Fibroblast of skin of abdomen (primary cell): ENCODE data around the gene SLC12A4.
A peak's percentile ranks its signal among the peaks of the same experiment; 100 is the strongest.
"Not testable (repeated sequence)": the region's sequence is repeated elsewhere in the genome, so short reads cannot be mapped to it uniquely, and the experiment has no call there.

Source experiments
- DNase-seq: peaks from one replicate; pipeline ENCODE4 v3.0.0-alpha.2; 2013

SLC12A4 gene

DNA sequence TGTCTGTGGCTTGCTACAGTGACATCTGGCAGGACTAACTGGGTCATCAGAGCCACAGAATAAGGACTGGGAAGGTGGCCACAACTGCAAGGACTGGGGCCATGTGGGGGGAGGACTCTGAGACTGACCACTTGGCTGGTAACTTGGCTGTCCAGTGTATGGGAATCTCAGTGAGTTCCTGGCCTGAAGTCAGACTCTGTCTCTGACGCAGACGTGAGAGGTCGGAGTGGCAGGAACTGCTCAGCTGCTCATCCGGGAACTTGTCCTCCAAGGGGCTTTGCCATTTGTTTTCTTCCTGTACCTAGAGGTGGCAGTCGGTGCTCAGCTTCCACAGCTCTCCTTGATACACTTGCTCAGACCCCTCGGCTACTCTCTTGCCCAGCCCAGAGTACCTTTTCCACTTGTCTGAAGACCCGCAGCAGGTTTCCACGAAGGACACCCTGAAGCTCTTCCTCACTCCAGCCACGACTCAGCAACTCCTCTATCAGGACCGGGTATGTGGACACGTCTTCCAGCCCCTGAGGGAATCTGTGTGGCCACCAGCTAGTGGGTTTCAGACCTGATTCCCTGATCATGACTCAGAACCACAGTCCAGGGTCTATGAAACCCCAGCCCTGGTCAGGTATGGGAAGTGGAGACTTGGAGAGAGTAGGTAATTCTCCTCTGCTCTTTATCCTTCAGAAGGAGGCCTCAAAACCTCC lies 19.2 kb upstream of the SLC12A4 start:
- DNase-seq = no peak

DNA sequence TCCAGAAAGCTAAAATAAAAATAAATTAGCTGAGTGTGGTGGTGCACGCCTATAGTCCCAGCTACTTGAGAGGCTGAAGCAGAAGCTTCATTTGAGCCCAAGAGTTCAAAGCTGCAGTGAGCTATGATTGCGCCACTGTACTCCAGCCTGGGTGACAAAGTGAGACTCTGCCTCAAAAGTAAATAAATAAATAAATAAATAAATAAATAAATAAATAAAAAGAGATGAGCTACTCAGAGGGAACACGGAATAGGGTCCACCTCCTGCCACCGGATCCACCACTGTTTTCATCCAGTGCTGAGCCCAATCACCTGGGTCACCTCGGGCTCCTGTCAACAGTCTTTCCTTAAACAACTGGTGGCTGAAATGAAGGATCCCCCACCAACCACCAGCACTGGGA lies 18.5 kb upstream of the SLC12A4 start:
- DNase-seq = no peak

DNA sequence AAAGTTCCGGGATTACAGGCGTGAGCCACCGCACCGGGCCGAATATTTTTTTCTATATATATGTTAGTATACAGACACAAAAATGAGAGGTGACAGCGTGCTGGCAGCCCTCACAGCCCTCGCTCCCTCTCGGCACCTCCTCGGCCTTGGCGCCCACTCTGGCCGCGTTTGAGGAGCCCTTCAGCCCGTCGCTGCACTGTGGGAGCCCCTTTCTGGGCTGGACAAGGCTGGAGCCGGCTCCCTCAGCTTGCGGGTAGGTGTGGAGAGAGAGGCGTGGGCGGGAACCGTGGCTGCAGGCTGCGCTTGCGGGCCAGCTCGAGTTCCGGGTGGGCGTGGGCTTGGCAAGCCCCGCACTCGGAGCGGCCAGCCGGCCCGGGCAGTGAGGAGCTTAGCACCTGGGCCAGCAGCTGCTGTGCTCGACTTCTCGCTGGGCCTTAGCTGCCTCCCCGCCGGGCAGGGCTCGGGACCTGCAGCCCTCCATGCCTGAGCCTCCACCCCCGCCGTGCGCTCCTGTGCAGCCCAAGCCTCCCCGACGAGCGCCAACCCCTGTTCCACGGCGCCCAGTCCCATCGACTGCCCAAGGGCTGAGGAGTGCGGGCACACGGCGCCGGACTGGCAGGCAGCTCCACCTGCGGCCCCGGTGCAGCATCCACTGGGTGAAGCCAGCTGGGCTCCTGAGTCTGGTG lies 13.7 kb upstream of the SLC12A4 start:
- DNase-seq = no peak

DNA sequence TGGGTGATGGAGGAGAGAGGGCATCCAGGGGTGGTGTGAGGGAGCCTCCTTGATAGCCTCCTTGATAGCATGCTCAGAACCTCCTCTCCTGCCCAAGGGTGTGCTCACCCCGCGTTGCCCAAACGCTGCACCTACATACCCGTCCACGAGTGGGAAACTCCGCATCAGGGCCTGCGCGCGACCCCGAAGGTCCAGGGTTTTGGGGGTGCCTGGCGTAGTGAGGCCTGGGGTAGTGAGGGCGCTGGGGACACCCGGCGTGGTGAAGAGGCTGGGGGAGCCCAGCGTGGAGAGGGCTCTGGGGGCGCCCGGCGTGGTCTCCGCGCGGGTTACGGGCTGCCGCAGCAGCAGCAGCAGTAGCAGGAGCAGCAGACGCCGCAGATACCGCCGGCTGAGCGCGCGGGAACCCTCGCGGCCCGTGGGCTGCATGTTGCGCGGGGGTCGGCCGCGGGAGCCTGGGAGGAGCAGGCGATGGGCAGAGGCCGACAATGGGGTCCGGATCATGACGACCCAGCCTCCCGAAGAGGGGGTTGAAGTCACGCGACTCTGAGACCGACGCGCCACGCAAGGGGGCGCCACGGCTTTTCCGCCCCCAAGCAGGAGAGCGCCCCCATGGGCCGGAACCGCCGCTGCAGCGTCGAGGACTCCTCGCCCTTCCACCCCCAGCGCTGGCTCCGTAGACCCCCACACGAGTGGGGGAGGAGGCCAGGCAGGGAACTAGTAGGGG lies 11.7 kb upstream of the SLC12A4 start, which contains the start of gene DPEP3:
Gene DPEP3, minus strand, starts transcription at position 545 of the 724 bp plus-strand sequence. Its CDS starts 119 bp downstream, at position 426.
- DNase-seq = no peak

DNA sequence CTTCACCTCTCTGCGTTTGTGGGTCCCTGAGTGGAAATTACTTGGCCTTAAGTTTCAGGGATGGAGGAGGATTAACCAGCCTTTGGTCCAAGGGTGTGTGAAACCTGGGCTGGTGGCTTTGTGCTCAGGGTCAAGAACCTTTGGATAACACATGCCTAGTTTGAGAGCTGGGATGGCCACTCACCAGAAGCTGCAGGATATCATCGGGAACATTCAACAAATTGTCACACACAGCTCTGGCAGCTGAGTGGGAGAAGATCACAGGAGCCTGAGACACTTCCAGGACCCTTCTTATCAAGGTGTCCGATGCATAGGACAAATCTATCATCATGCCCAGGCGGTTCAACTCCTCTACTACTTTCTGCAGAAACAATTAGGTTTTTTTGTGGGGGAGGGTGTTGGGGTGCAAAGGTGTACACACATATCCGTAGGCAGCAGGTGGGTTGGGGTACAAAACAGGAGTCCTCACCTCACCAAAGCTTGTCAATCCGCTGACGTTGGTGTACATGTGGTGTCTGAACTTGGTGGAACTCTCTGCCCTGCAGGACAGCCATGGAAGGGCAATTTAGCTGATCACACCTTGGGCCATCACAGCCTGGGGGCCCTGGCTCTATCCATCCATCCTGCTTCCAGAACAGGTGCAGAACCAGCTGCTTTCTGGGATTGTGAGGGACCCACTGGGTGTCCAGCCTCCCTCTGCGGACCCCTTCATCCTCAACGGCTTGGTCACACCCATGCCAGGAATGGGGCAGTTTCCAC lies 9.2 kb upstream of the SLC12A4 start:
- DNase-seq = no peak

DNA sequence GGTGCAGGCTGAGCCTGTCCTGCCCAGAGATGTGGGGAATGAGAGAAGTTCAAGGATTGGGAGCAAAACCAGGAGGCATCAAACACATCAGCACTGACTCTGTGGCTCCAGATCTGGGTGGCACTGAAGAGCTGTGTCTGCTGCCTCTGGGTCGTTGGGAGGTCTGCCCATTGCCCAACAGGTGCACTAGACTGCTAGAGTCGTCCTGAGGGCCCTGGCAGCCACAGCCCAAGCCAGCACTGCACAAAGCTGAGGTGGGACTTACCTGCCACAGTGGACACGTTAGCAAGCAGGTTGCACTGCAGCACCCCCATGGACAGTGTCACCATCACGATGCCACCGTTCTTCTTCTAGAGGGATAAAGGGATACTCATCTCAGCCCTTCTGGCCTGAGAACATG lies 8.6 kb upstream of the SLC12A4 start:
- DNase-seq = no peak

DNA sequence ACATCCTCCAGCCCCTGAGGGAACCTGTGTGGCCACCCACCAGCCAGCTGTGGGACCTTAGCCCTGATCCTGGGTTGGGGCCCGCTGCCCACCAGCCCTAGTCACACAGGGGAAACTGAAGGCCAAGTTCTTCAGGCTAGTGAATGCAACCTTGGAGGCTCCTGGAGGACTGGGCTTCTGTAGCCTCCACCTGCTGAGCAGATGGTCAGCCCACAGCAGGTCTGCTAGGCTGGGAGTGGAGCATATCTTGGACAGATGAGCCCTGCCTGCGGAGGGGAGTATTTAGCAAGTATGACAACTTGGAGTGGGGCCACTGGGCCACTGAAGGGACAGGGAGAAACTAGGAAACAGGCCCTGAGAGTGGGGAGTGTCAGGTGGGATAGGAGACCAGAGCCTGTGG lies 7.8 kb upstream of the SLC12A4 start:
- DNase-seq = no peak

DNA sequence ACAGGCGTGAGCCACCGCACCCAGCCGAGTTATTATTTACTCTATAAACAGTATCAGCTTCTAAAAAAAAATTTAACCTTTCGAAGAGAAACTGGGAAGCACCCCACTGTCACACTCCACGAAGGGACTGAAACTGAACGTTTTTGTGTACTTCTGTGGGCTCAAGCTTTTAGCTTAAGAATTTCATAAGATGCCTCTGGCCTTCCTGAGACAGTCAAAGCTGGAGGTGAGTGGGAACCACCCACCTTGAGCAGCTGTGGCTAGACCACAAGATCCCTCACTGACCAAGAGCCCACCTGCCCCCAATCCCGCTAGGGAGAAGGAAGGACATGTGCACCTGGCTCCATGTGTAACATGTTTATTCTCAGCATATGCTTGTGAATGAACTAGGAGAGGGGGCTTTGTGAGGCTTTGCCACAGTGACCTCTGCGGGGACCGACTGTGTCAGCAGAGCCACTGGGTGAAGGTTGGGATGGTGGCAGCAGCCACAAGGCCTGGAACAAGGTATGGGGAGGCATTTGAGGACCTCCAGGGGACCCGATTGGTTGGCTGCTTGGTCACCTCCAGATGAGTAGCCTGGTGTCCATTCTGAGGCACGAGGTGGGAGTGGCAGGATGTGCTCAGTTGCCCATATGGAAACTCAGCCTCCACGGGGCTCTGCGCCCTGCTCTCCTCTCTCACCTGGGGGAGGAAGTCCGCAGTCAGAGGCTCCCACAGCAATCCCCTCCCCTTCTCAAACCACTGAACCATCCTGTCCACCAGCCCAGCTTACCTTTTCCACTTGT lies 7.1 kb upstream of the SLC12A4 start:
- no peak for DNase-seq

DNA sequence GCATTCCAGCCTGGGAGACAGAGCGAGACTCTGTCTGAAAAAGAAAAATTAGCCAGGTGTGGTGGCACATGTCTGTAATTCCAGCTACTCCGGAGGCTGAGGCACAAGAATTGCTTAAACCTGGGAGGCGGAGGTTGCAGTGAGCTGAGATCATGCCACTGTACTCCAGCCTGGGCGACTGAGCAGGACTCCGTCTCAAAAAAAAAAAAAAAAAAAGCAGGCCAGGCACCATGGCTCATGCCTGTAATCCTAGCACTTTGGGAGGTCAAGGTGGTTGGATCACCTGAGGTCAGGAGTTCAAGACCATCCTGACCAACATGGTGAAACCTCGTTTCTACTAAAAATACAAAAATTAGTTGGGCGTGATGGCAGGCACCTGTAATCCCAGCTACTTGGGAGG lies 3.8 kb upstream of the SLC12A4 start:
- not testable (repeated sequence) for DNase-seq

DNA sequence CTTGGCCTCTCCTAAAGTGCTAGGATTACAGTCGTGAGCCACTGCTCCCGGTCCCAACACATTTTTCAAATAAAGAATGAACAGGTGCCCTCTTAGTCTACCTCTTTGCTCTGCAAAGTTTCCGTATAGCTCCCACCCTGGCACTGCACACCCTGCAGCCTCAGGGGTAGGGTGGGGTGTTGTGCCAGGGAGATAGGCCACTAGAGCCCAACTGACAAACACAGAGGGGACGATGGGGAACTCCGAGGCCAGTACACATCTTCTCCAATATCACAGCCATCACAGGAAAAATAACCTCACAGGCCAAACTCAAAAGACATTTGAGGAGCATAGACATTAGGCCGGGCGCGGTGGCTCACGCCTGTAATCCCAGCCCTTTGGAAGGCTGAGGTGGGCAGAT lies 2.7 kb upstream of the SLC12A4 start:
- no peak for DNase-seq

DNA sequence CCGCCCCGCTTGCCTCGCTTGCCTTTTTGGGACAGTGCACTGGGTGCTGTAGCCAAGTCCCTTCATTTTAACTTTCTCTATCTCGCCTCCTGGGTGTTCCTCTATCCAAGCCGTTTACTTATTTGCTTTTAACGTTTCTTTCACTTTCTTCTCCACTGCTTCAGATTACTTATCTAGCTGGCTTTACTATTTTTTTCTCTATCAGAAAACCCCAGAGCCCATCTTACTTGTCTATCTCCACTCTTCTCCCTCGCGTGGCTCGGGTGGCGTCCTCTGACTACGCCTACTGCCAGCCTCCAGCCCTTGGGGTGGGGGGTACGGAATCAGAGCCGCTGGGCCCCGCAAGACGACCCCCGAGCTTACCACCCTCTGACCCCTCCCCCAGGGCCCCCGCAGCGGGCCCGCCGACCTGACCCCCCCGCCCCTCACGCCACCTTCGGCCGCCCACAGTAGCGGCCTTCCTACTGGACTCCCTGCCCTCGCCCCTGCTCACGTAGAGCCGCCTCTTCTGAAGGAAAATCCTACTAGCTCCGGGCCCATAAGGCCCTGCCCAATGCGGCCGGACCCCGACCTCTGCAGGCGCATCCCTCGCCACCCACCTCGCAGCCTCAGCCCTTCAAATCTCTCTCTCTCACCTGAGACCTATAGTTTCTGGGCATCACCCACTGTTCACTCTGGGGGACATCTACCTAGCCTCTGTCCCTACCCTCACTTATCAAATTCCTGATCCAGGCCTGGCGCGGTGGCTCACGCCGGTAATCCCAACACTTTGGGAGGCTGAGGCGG lies 1.0 kb upstream of the SLC12A4 start:
- DNase-seq = no peak

DNA sequence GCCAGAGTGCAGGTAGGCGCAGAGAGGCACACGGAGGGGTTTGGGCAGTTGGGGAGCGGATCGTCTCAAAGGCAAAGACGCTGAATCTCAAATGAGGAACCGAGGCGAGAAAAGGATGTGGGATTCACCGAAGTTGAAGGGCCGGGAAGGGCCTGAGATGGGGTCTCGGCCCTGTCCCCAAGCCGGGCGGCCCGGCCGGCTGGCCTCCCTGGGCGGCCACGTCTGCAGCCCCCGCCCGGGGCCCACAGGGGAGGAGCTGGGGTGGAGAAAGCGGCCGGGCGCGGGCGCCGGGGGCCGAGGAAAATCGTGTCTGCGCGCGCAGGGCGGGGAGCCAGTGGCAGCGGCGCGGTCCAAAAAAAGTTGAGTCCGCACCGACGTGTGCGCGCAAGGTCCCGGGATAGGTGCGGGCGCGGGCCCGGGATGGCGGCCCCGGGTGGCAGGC lies 458 bp downstream of the SLC12A4 start:
- DNase-seq = peak; percentile 44

DNA sequence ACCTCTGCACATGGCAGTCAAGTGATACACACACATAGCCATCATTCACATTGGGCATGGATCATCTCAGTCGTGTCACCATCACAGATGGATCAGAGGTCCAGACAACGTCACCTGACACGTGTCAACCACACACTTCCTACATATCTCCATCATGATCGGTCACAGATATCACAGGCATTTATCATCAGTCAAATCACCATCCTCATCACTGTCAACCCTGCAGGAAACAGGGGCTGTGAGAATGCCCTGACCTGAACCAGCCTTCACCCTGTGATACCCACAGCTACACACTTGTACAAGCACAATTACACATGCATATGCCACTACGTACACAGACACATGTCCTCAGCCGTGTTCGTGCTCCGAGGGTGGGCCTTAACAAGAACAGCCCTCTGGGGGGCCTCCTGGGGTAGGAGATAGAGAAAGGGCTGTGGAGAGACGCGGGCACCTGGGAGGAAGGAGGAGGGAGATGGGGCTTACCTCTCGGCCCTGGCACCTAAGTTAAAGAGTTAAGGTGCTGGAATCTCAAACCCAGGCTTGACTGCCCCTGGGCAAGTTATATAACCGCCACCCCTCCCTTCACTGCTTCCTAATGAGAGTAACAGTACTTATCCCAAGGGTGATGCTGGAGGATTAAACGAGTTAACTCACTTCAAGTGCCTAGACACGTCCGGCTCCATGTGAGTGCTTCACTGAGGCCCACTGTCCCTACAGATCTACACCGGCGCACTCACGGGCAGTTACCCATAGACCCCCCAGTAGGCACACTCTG lies 1.1 kb downstream of the SLC12A4 start:
- peak; percentile 37 for DNase-seq

DNA sequence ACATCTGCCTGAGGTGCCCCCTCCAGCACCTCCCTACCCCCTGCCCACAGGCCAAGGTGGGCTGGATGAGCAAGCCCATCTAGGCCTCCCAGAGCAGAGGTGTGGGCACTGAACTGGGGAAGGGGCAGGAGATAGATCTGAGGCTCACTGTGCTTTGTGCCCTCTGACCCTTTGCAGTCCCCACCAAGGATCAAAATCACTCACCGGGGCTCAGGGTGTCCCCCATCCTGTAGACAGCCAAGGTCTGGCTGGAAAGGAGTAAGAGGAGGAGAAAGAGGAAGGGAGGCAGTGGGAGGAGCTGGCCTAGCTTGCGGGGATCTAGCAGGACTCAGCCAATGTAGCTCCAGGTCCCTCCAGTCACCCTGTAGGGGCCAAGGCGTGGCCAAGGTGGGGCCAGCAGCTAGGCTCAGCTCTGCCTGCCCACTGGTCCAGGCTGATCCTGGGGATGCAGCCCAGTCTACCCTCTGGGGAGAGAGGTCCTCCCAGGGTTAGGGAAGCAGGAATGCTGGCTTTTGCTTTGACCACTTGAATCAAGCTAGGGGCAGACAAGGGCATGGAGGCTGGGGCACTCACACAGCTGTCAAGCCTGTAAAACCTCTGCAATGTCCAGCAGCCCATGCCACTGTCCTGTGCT lies 1.8 kb downstream of the SLC12A4 start:
- peak; percentile 16 for DNase-seq

DNA sequence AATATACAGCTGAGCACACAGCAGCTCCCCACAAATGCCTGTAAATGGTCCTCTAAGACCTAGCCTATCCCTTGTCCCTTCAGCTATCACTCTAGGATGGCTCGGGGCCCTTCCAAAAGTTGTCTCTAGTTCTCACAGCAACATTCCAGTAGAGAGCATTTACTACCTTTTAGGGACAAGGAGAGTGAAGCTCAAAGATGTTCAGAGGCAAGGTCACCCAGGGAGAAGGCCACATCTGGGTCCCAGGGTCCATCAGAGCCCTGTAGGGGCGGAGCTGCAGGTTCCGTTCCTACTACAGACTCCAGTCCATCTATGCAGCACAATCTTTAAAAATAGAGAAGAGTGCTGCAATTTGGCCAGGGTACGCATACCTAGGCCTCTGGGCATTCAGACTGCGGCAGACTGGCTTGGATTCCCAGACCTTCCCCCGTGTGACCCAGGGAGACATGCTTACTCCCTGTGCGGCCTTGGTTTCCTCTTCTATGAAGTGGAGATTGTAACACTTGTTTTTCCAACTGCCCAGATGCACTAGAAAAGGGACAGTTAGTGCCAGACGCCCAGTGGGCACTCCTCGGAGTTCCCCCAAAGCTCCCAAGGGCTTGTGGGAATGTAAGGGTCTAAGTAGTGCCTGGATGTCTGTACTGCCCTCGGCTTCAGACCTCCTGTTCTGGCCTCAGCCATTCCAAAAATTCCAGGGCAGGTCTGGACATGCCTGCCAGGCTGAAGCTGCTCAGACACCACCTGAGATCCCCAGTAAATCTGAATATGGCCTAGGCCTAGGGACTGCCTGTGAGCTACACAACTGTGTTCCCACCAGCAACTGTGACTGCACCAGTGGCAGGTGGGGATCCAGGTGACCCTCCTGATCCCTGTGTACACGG lies 2.5 kb downstream of the SLC12A4 start:
- DNase-seq = no peak

DNA sequence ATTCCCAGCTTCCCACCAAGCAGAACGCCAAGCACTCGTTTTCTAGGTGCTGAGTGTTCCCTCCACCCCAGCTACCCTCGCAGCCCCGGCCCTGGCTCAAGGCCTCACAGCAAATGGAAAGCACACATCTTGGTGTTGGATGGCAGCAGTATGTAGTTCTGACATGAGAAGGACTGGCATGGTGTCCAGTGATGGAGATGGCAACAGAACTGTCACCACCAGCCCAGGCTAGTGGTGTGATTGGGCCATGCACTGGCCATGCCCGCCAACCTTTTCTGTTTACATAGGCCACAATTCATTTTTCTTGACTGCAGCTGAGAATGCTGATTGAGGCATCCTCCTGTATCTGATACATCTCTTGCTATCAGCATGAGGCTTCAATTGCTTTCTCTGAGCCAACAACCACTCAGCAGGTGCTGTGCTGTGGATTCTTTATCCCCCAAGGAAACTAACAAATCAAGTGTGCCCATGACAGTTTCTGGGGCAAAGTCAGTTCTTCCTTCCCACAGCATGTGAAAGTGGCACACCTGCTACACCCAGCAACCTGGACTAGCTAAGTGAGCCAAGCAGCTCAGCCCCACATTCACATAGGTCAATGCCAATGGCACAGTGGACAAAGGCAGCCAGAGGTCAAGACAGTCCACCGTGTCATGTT lies 3.8 kb downstream of the SLC12A4 start:
- no peak for DNase-seq

DNA sequence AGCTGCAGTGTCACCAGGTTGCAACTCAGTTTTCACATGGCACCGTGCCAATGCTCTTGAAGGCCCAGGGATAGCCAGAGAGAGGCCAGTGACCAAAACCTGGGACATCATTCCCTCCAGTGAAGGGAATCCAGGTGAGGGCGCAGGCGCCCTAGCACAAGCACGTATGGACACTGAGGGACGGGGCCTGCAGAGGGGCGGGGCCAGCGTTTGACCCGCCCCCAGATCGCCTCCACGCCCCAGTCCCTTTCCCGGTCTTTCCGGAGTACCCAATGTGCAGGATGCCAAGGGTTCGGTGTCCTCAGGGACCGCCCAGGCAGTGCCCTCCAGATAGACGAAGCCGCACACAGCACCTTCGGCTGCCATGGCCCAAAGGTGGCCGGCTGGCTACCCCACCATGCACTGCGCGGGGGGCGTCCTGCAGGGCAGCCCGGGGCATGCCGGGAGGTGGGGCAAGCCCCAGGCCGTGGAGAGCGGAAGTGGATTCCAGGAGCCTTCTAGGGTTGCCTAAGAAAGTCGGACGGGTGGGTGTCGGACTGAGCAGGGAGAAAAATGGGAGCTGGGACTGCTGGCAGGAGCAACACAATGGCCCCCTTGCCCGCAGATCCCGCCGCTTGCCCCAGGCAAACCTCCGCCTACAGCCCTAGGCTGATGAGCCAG lies 4.6 kb downstream of the SLC12A4 start:
- no peak for DNase-seq

DNA sequence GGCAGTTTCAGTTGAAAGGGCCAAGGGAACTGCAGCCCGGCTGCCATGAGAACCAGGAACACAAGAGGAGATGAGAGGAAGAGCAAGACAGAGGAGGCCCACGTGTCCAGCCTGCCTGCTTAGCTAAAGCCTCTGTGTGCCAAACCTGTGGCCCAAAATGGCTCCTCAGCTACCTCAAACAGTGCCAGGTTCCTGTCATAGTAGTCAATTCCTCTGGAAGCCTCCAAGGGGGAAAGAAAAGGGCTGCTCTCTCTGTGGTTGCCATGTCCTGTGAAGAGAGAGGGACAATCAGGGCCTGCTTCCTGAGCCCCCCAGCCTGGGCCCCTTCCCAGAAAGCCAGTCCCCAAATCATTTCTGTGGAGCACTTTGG lies 5.2 kb downstream of the SLC12A4 start:
- DNase-seq = no peak
